Caco-2 (cell line): ENCODE data around the gene CAPZA2. TPM values are rescaled to one million over a fixed set of nuclear protein-coding genes. Genes with fewer than 3 reads are reported as not detected.

ENCODE experiments used
- BruUV-seq: library from RNA; stranded (reverse); fragments of 400-500 nt; replicated peaks from 2 replicates; lab custom pipeline; 2021; lab: Mats Ljungman, UMichigan
- CTCF ChIA-PET: fragments of 300-600 bp; sonication (Branson Sonifier 250); formaldehyde crosslinking; loops from one replicate; lab custom pipeline; 2022; ENCODE audit warnings: antibody characterized with exemption; lab: Charles Lee
- POLR2A ChIA-PET: fragments of 300-600 bp; sonication (Branson Sonifier 250); formaldehyde crosslinking; loops from one replicate; lab custom pipeline; 2022; ENCODE audit warnings: antibody characterized with exemption; lab: Charles Lee
- DNase-seq, 2 experiments: peaks; one replicate each; pipeline versions ENCODE4 v3.0.0 to v3.0.0-alpha.2; 2020 to 2022
- H3K27me3 ChIP-seq: replicated peaks from 2 replicates; pipeline ENCODE4 v1.6.0; 2011; ENCODE audit warnings: low read length; ENCODE audit not compliant: control insufficient read depth, insufficient read depth
- H3K36me3 ChIP-seq: 2 replicates; pipeline ENCODE4 v1.5.1; 2011; ENCODE audit warnings: low read length; ENCODE audit not compliant: control insufficient read depth, insufficient read depth
- H3K4me1 ChIP-seq: fragments of 250-450 bp; sonication (Bioruptor Pico); 2 replicates; pipeline ENCODE4 v1.5.1; 2020; ENCODE audit warnings: mild to moderate bottlenecking
- H3K4me3 ChIP-seq: 2 replicates; pipeline ENCODE4 v1.5.1; 2011; ENCODE audit warnings: low read depth, mild to moderate bottlenecking, control low read depth, low read length
- H3K9me3 ChIP-seq: fragments of 250-450 bp; sonication (Bioruptor Pico); 2 replicates; pipeline ENCODE4 v1.5.1; 2020; ENCODE audit warnings: mild to moderate bottlenecking, moderate library complexity
- H3K27ac Mint-ChIP-seq: one replicate; pipeline ENCODE4 v1.8.0; 2022; ENCODE audit warnings: mixed read lengths; ENCODE audit not compliant: unreplicated experiment
- H3K27me3 Mint-ChIP-seq: one replicate; pipeline ENCODE4 v1.8.0; 2022; ENCODE audit warnings: mixed read lengths; ENCODE audit not compliant: insufficient read depth, unreplicated experiment
- H3K36me3 Mint-ChIP-seq: one replicate; pipeline ENCODE4 v1.8.0; 2022; ENCODE audit warnings: mild to moderate bottlenecking, mixed read lengths; ENCODE audit not compliant: insufficient read depth, unreplicated experiment
- H3K4me1 Mint-ChIP-seq: one replicate; pipeline ENCODE4 v1.8.0; 2022; ENCODE audit warnings: low read depth, mixed read lengths; ENCODE audit not compliant: unreplicated experiment
- H3K4me3 Mint-ChIP-seq: one replicate; pipeline ENCODE4 v1.8.0; 2022; ENCODE audit warnings: mild to moderate bottlenecking, moderate library complexity, mixed read lengths; ENCODE audit not compliant: unreplicated experiment
- H3K9me3 Mint-ChIP-seq: one replicate; pipeline ENCODE4 v1.8.0; 2022; ENCODE audit warnings: mixed read lengths; ENCODE audit not compliant: unreplicated experiment
- intact Hi-C: fragments of 100-400 bp; cut with micrococcal nuclease; formaldehyde crosslinking; loops from one replicate; pipeline ENCODE4 v1.10.0; 2022; ENCODE audit not compliant: unreplicated experiment
- total RNA-seq: library from RNA; stranded (reverse); gene quantifications from 2 replicates; pipeline ENCODE4 v1.2.3, GENCODE V29; 2022
- TF ChIP-seq, protein P1 (sequence below), 2 experiments: fragments of 200-600 bp in 1 of 2; IDR thresholded peaks; 1 replicate in 1 of 2; 2 replicates in 1 of 2; pipeline versions ENCODE4 v1.5.1 to v1.8.0; 2011 to 2022; ENCODE audit warnings: antibody characterized with exemption in 1 of 2, control low read depth in 1 of 2, inconsistent platforms in 1 of 2, low read depth in 1 of 2, low read length in 1 of 2, mild to moderate bottlenecking in 1 of 2, moderate library complexity in 1 of 2; ENCODE audit not compliant: insufficient read depth in 1 of 2, severe bottlenecking in 1 of 2, unreplicated experiment in 1 of 2

CAPZA2 gene
- total RNA-seq, 1 experiment from 2014 or later, result 271 TPM

DNA sequence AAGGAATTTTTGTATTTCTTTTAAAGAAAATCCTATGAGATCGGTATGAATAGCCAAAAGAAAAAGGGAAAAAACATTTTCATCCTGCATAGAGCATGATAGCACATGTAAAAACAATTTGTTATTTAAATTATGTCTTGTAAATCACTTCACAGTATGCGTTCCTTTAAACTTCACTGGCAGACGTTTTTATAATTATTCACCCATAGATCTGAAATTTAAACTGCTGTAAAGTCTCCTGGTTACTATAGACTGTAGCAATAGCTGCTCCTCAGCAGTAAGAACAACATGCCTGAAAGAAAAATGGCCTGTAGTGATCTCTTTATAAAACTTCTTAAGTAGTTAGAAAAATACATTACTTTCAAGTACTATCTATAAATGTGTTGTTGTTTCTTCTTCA is 26.5 kb downstream of the CAPZA2 start:
- BruUV-seq, result no TSS peak
- Mint-ChIP-seq H3K4me1 (peaks cover 25% of the 10 kb centered on the region), H3K4me3 (no peak overlapping the region), H3K27ac (no peak overlapping the region), H3K36me3 (peaks cover 60% of the 10 kb centered on the region), H3K27me3 (no peaks in the 10 kb centered on the region), H3K9me3 (no peaks in the 10 kb centered on the region)
- Histone ChIP-seq H3K9me3 (no peaks in the 10 kb centered on the region), H3K4me1 (peaks cover 19% of the 10 kb centered on the region), H3K4me3 (no peak overlapping the region), H3K27me3 (no peaks in the 10 kb centered on the region), H3K36me3 (peaks cover 1% of the 10 kb centered on the region; the same call in 1 of the 2 replicates)
- intact Hi-C loops, result no loop called here
- TF ChIP-seq, protein P1, sequence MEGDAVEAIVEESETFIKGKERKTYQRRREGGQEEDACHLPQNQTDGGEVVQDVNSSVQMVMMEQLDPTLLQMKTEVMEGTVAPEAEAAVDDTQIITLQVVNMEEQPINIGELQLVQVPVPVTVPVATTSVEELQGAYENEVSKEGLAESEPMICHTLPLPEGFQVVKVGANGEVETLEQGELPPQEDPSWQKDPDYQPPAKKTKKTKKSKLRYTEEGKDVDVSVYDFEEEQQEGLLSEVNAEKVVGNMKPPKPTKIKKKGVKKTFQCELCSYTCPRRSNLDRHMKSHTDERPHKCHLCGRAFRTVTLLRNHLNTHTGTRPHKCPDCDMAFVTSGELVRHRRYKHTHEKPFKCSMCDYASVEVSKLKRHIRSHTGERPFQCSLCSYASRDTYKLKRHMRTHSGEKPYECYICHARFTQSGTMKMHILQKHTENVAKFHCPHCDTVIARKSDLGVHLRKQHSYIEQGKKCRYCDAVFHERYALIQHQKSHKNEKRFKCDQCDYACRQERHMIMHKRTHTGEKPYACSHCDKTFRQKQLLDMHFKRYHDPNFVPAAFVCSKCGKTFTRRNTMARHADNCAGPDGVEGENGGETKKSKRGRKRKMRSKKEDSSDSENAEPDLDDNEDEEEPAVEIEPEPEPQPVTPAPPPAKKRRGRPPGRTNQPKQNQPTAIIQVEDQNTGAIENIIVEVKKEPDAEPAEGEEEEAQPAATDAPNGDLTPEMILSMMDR (IDR thresholded peaks at IDR 0.05; ENCODE audit: insufficient read depth in 1 of 2, low read depth in 1 of 2, low read length in 1 of 2, severe bottlenecking in 1 of 2, unreplicated experiment in 1 of 2), result no peak
- POLR2A ChIA-PET, result interaction anchor here (0.6 kb wide), 2 partner anchors 208 to 857 kb away, joined by 3 to 8 read pairs; no protein-coding TSS in a partner anchor
- CTCF ChIA-PET, result no interaction called here
- DNase-seq, result no peak

DNA sequence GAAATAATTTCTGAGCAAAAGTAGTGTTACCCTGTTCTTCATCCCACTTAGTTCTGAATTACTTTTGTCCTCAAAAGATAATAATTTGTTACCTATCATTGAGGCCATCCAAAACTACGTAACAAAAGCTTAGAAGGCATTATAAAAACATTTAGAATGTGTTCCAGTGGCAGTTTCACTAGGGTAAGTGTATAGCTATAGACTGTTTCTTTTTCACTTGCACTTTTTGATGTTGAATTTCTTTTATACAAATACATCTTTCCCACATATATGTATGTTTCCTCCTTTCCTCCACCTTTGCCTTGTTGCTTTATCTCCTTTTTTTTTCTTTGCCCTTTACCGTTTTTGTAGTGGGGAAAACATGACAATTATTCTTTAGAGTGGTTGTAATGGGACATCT is 33.5 kb downstream of the CAPZA2 start:
- Mint-ChIP-seq H3K9me3 (no peaks in the 10 kb centered on the region), H3K36me3 (peaks cover 65% of the 10 kb centered on the region), H3K4me3 (no peak overlapping the region), H3K4me1 (peaks cover 8% of the 10 kb centered on the region), H3K27me3 (no peaks in the 10 kb centered on the region), H3K27ac (no peak overlapping the region)
- CTCF ChIA-PET, result no interaction called here
- Histone ChIP-seq H3K9me3 (no peaks in the 10 kb centered on the region), H3K36me3 (no peaks in the 10 kb centered on the region; the same call in 1 of the 2 replicates), H3K4me3 (no peak overlapping the region), H3K27me3 (no peaks in the 10 kb centered on the region), H3K4me1 (no peaks in the 10 kb centered on the region)
- TF ChIP-seq, protein P1 (IDR thresholded peaks at IDR 0.05; ENCODE audit: insufficient read depth in 1 of 2, low read depth in 1 of 2, low read length in 1 of 2, severe bottlenecking in 1 of 2, unreplicated experiment in 1 of 2), result no peak
- POLR2A ChIA-PET, result no interaction called here
- BruUV-seq, result no TSS peak
- intact Hi-C loops, result no loop called here
- no peak for DNase-seq

- H3K27me3 Mint-ChIP-seq, result no peaks in the 10 kb centered on the region
- ChIA-PET CTCF (no interaction called here), POLR2A (no interaction called here)
- Histone ChIP-seq H3K9me3 (no peaks in the 10 kb centered on the region), H3K4me1 (no peaks in the 10 kb centered on the region), H3K36me3 (no peaks in the 10 kb centered on the region; the same call in 1 of the 2 replicates), H3K4me3 (no peak overlapping the region), H3K27me3 (no peaks in the 10 kb centered on the region)
- no peak overlapping the region for H3K27ac Mint-ChIP-seq
- H3K4me1 Mint-ChIP-seq, result peaks cover 8% of the 10 kb centered on the region
- DNase-seq, result no peak
- intact Hi-C loops, result no loop called here
- no peaks in the 10 kb centered on the region for H3K9me3 Mint-ChIP-seq
- H3K36me3 Mint-ChIP-seq, result peaks cover 62% of the 10 kb centered on the region
- BruUV-seq, result no TSS peak
- H3K4me3 Mint-ChIP-seq, result no peak overlapping the region
- TF ChIP-seq, protein P1 (IDR thresholded peaks at IDR 0.05; ENCODE audit: insufficient read depth in 1 of 2, low read depth in 1 of 2, low read length in 1 of 2, severe bottlenecking in 1 of 2, unreplicated experiment in 1 of 2), result no peak
Observed at GRCh38 chr7:116897661-116898060, 35.3 kb downstream of the CAPZA2 start.
